NB4 (cell line): ENCODE results near the gene B4GALT6.

Experiments used
- MAX ChIP-seq: IDR thresholded peaks from 2 replicates; pipeline ENCODE4 v1.6.1; 2011; ENCODE audit warnings: low read depth, low read length
- POLR2A ChIP-seq: IDR thresholded peaks from 2 replicates; pipeline ENCODE4 v1.6.1; 2011; ENCODE audit warnings: mild to moderate bottlenecking; ENCODE audit not compliant: insufficient read length; ENCODE audit errors: extremely low read depth

- TF ChIP-seq POLR2A (no peak), MAX (no peak)
Observed at GRCh38 chr18:31679133-31679742, 5.1 kb downstream of the B4GALT6 start.
